H1 (cell line): ENCODE results near the gene SLC22A14. TPM values are rescaled to one million over a fixed set of nuclear protein-coding genes. Genes with fewer than 3 reads are reported as not detected.

Source experiments
- CTCF ChIA-PET: fragments of 300-600 bp; sonication (Branson Sonifier 250); formaldehyde crosslinking; loops from one replicate; lab custom pipeline; 2021; ENCODE audit not compliant: partially characterized antibody; lab: Charles Lee
- POLR2A ChIA-PET: fragments of 300-600 bp; sonication (Branson Sonifier 250); formaldehyde crosslinking; loops from one replicate; lab custom pipeline; 2021; ENCODE audit warnings: inconsistent platforms; ENCODE audit not compliant: partially characterized antibody; lab: Charles Lee
- DNase-seq, 2 experiments: peaks; one replicate each; pipeline versions ENCODE4 v3.0.0 to v3.0.0-alpha.2; 2010 to 2022; ENCODE audit warnings: low spot score in 2 of 2, low read depth in 1 of 2, mixed read lengths in 1 of 2
- FAIRE-seq: peaks from 2 replicates; lab custom pipeline; 2011; peaks lifted over from hg19 to GRCh38; lab: Jason Lieb, UNC
- H2AFZ ChIP-seq: 2 replicates; pipeline ENCODE4 v1.8.1; 2012; ENCODE audit warnings: low read length, inconsistent platforms
- H2AK5ac ChIP-seq: 2 replicates; pipeline ENCODE4 v1.6.1; 2013; ENCODE audit warnings: low read depth, low read length
- H2BK120ac ChIP-seq: replicated peaks from 2 replicates; pipeline ENCODE3; 2013; ENCODE audit warnings: low read depth, low read length, inconsistent platforms
- H2BK12ac ChIP-seq: 2 replicates; pipeline ENCODE4 v1.6.1; 2013; ENCODE audit warnings: low read depth, low read length
- H2BK15ac ChIP-seq: 2 replicates; pipeline ENCODE4 v1.6.1; 2013; ENCODE audit warnings: low read length
- H2BK20ac ChIP-seq: 2 replicates; pipeline ENCODE4 v1.6.1; 2013; ENCODE audit warnings: low read length
- H2BK5ac ChIP-seq: 2 replicates; pipeline ENCODE4 v1.6.1; 2013; ENCODE audit warnings: low read depth, low read length
- H3K14ac ChIP-seq: 2 replicates; pipeline ENCODE4 v1.6.1; 2013; ENCODE audit warnings: inconsistent platforms; ENCODE audit not compliant: insufficient read length
- H3K18ac ChIP-seq: 2 replicates; pipeline ENCODE4 v1.6.1; 2013; ENCODE audit warnings: low read length; ENCODE audit errors: extremely low read depth
- H3K23ac ChIP-seq: 2 replicates; pipeline ENCODE4 v1.6.1; 2013; ENCODE audit warnings: inconsistent platforms; ENCODE audit not compliant: insufficient read length
- H3K23me2 ChIP-seq: 2 replicates; pipeline ENCODE4 v1.6.1; 2013; ENCODE audit warnings: low read depth, low read length
- H3K27ac ChIP-seq: 2 replicates; pipeline ENCODE4 v1.6.1; 2011; ENCODE audit warnings: low read depth, low read length, inconsistent platforms
- H3K27me3 ChIP-seq, 4 experiments: replicated peaks in 1 of 4; 1 replicate in 1 of 4; 2 replicates in 3 of 4; pipeline versions ENCODE4 v1.6.1 to v1.8.1; 2011 to 2013; ENCODE audit warnings: low read length in 3 of 4, mild to moderate bottlenecking in 3 of 4, inconsistent platforms in 2 of 4, mixed read lengths in 2 of 4, moderate library complexity in 1 of 4; ENCODE audit not compliant: control insufficient read depth in 3 of 4, insufficient read depth in 3 of 4; ENCODE audit errors: extremely low read depth in 1 of 4
- H3K36me3 ChIP-seq, 4 experiments: 2 replicates each; pipeline versions ENCODE4 v1.6.1 to v1.8.1; 2011 to 2013; ENCODE audit warnings: mild to moderate bottlenecking in 4 of 4, low read length in 3 of 4, moderate library complexity in 2 of 4, control low read depth in 1 of 4, inconsistent platforms in 1 of 4; ENCODE audit not compliant: insufficient read depth in 4 of 4, control insufficient read depth in 2 of 4
- H3K4ac ChIP-seq: replicated peaks from 2 replicates; pipeline ENCODE3; 2013; ENCODE audit warnings: low read length, low read depth, mixed read lengths, inconsistent platforms; ENCODE audit not compliant: insufficient read length
- H3K4me1 ChIP-seq, 4 experiments: replicated peaks in 1 of 4; 1 replicate in 1 of 4; 2 replicates in 3 of 4; pipeline versions ENCODE4 v1.6.1 to v1.8.1; 2011 to 2013; ENCODE audit warnings: low read length in 3 of 4, inconsistent platforms in 2 of 4, mixed read lengths in 1 of 4; ENCODE audit not compliant: insufficient read depth in 4 of 4, control insufficient read depth in 3 of 4
- H3K4me2 ChIP-seq, 2 experiments: 2 replicates each; pipeline versions ENCODE4 v1.6.1 to v1.8.1; 2011 to 2013; ENCODE audit warnings: low read depth in 2 of 2, low read length in 2 of 2, control low read depth in 1 of 2, inconsistent platforms in 1 of 2, mild to moderate bottlenecking in 1 of 2; ENCODE audit not compliant: insufficient read depth in 1 of 2
- H3K4me3 ChIP-seq, 4 experiments: fragments of 200-600, 300-600 bp in 1 of 4; sonication (generic), shearing (Covaris generic), sonication (Bioruptor Twin) in 1 of 4; 2 replicates each; pipeline versions ENCODE4 v1.5.1 to v1.8.1; 2011 to 2016; ENCODE audit warnings: low read length in 4 of 4, low read depth in 3 of 4, control low read depth in 2 of 4, inconsistent platforms in 2 of 4, mild to moderate bottlenecking in 2 of 4, mixed read lengths in 1 of 4, moderate library complexity in 1 of 4; ENCODE audit not compliant: insufficient read depth in 2 of 4; ENCODE audit errors: extremely low read depth in 1 of 4
- H3K56ac ChIP-seq: replicated peaks from 2 replicates; pipeline ENCODE3; 2013; ENCODE audit warnings: low read depth, mild to moderate bottlenecking, mixed read lengths, low read length, inconsistent platforms; ENCODE audit not compliant: insufficient read length
- H3K79me1 ChIP-seq: 2 replicates; pipeline ENCODE4 v1.6.1; 2013; ENCODE audit warnings: low read depth, low read length, control low read depth
- H3K79me2 ChIP-seq, 2 experiments: 2 replicates each; pipeline versions ENCODE4 v1.6.1 to v1.8.1; 2012 to 2013; ENCODE audit warnings: low read length in 2 of 2, mild to moderate bottlenecking in 2 of 2, inconsistent platforms in 1 of 2; ENCODE audit not compliant: insufficient read depth in 2 of 2, control insufficient read depth in 1 of 2
- H3K9ac ChIP-seq, 4 experiments: replicated peaks in 1 of 4; 1 replicate in 1 of 4; 2 replicates in 3 of 4; pipeline versions ENCODE4 v1.6.1 to v1.8.1; 2011 to 2013; ENCODE audit warnings: low read depth in 3 of 4, low read length in 3 of 4, control low read depth in 2 of 4, mild to moderate bottlenecking in 2 of 4, moderate library complexity in 2 of 4, inconsistent platforms in 1 of 4; ENCODE audit errors: extremely low read depth in 1 of 4
- H3K9me3 ChIP-seq, 2 experiments: 2 replicates each; pipeline versions ENCODE4 v1.6.1 to v1.8.1; 2012 to 2013; ENCODE audit warnings: mild to moderate bottlenecking in 2 of 2, moderate library complexity in 2 of 2, control low read depth in 1 of 2, inconsistent platforms in 1 of 2, low read depth in 1 of 2, low read length in 1 of 2, mixed read lengths in 1 of 2; ENCODE audit not compliant: insufficient read depth in 2 of 2
- H4K20me1 ChIP-seq, 2 experiments: replicated peaks in 1 of 2; 2 replicates each; pipeline versions ENCODE3 to v1.8.1; 2011 to 2013; ENCODE audit warnings: inconsistent platforms in 2 of 2, low read length in 2 of 2, mild to moderate bottlenecking in 1 of 2; ENCODE audit not compliant: insufficient read depth in 2 of 2, control insufficient read depth in 1 of 2
- H4K5ac ChIP-seq: 2 replicates; pipeline ENCODE4 v1.6.1; 2013; ENCODE audit warnings: low read length, low read depth, mixed read lengths, inconsistent platforms; ENCODE audit not compliant: insufficient read length
- H4K8ac ChIP-seq: 2 replicates; pipeline ENCODE4 v1.8.0; 2013; ENCODE audit warnings: mild to moderate bottlenecking, moderate library complexity, low read length, inconsistent platforms; ENCODE audit not compliant: insufficient read depth; ENCODE audit errors: extremely low read depth
- H4K91ac ChIP-seq: replicated peaks from 2 replicates; pipeline ENCODE3; 2013; ENCODE audit warnings: low read length, mixed read lengths, inconsistent platforms; ENCODE audit not compliant: insufficient read length
- ATF2 ChIP-seq: IDR thresholded peaks from 2 replicates; pipeline ENCODE4 v1.6.1; 2012; ENCODE audit warnings: low read length, inconsistent platforms
- CBX8 ChIP-seq: fragments of 300-800, 300-1000 bp; sonication (generic); IDR thresholded peaks from 2 replicates; pipeline ENCODE4 v1.7.1; 2016; ENCODE audit warnings: low read depth, low read length, borderline replicate concordance
- E2F6 ChIP-seq: IDR thresholded peaks from 2 replicates; pipeline ENCODE4 v1.6.1; 2012; ENCODE audit warnings: inconsistent platforms
- HDAC6 ChIP-seq: IDR thresholded peaks from one replicate; pipeline ENCODE4 v1.7.1; 2012; ENCODE audit warnings: low read depth, mild to moderate bottlenecking, inconsistent platforms, low read length, moderate library complexity
- KDM4A ChIP-seq: IDR thresholded peaks from one replicate; pipeline ENCODE4 v1.7.1; 2012; ENCODE audit warnings: low read depth, mild to moderate bottlenecking, moderate library complexity, low read length, inconsistent platforms; ENCODE audit not compliant: severe bottlenecking
- MAX ChIP-seq: IDR thresholded peaks from 2 replicates; pipeline ENCODE4 v1.6.1; 2012; ENCODE audit warnings: inconsistent platforms
- NRF1 ChIP-seq: IDR thresholded peaks from 2 replicates; pipeline ENCODE4 v1.6.1; 2011; ENCODE audit warnings: mild to moderate bottlenecking, low read depth, low read length, improper control_type of control experiment
- PHF8 ChIP-seq: fragments of 200-600 bp; sonication (generic); conservative IDR thresholded peaks from 2 replicates; pipeline ENCODE4 v1.7.1; 2012; ENCODE audit warnings: low read depth, mild to moderate bottlenecking, inconsistent platforms, low read length, moderate library complexity
- RAD21 ChIP-seq, 2 experiments: IDR thresholded peaks in 1 of 2; conservative IDR thresholded peaks in 1 of 2; 2 replicates each; pipeline ENCODE4 v1.6.1; 2011; ENCODE audit warnings: low read depth in 2 of 2, low read length in 2 of 2, improper control_type of control experiment in 1 of 2, inconsistent platforms in 1 of 2, mild to moderate bottlenecking in 1 of 2, moderate library complexity in 1 of 2
- SP4 ChIP-seq: IDR thresholded peaks from 2 replicates; pipeline ENCODE4 v1.6.1; 2012; ENCODE audit warnings: low read length, inconsistent platforms
- TCF12 ChIP-seq: IDR thresholded peaks from 2 replicates; pipeline ENCODE4 v1.6.1; 2011; ENCODE audit warnings: low read depth, mild to moderate bottlenecking, low read length
- WGBS, 2 experiments: shearing (Covaris generic) in 1 of 2; methylation state at CpG; one replicate each; pipeline versions ENCODE4 v1.1.6 to v1.1.7; 2013 to 2015; ENCODE audit warnings: low lambda C conversion rate in 2 of 2, mixed read lengths in 2 of 2, inconsistent platforms in 1 of 2, low coverage in 1 of 2, missing lambda C conversion rate in 1 of 2; ENCODE audit not compliant: insufficient replicate concordance in 2 of 2, insufficient coverage in 1 of 2, insufficient read length in 1 of 2; ENCODE audit errors: extremely low coverage in 1 of 2, missing lambda C conversion rate in 1 of 2; 5-methylcytosine and 5-hydroxymethylcytosine counted together
- polyA plus RNA-seq, 7 experiments: library from polyadenylated mRNA; depleted of rRNA in 3 of 7; stranded (reverse) in 5 of 7; unstranded in 2 of 7; fragments of >200 nt in 5 of 7; fragments of 200-250 nt in 2 of 7; gene quantifications; 1 replicate in 5 of 7; 2 replicates in 1 of 7; 4 replicates in 1 of 7; pipeline versions ENCODE4 v1.2.1 to v1.2.3, GENCODE V29; 2011 to 2013; ENCODE audit warnings: missing spikeins in 2 of 7, mixed read lengths in 2 of 7
- total RNA-seq: library from RNA; stranded (reverse); fragmentation: NEBNext Ultra II Directional; extraction: Animal tissue kit (Norgen Biotek cat#: 25700); gene quantifications from 2 replicates; pipeline ENCODE4 v1.2.1, GENCODE V29; 2021

The SLC22A14 gene
- total and polyA plus RNA-seq, 2 of the 8 experiments (the other 6 are each of a cell fraction or from before 2014, with no cell fraction given), result 0.03 TPM; not detected in 1

- H3K4me2 ChIP-seq, result no peak overlapping the region
- H3K14ac ChIP-seq, result no peak overlapping the region
- H3K36me3 ChIP-seq, result peaks cover 0 to 7% (median 1%) of the 10 kb centered on the region in 4 experiments; a peak in 1 of 8 replicates
- H2BK120ac ChIP-seq, result no peak overlapping the region
- no peak overlapping the region for H4K5ac ChIP-seq
- H2AFZ ChIP-seq, result no peak overlapping the region
- no peak overlapping the region for H2BK12ac ChIP-seq
- H3K79me1 ChIP-seq, result no peaks in the 10 kb centered on the region
- H4K20me1 ChIP-seq, result no peaks in the 10 kb centered on the region
- ChIA-PET POLR2A (interaction anchor here (1.1 kb wide), 1 partner anchor 129 kb away, joined by 4 read pairs; no protein-coding TSS in a partner anchor), CTCF (interaction anchor here (1.3 kb wide), 2 partner anchors 39 to 290 kb away, joined by 3 to 5 read pairs; no protein-coding TSS in a partner anchor)
- peaks cover 0 to 4% of the 10 kb centered on the region in 2 experiments; a peak in 1 of 4 replicates for H3K9me3 ChIP-seq
- no peak overlapping the region for H4K91ac ChIP-seq
- H3K27me3 ChIP-seq, result no peaks in the 10 kb centered on the region
- no peak overlapping the region for H3K18ac ChIP-seq
- FAIRE-seq, result no peak
- no peaks in the 10 kb centered on the region for H3K23me2 ChIP-seq
- DNase-seq, result no peak
- H3K9ac ChIP-seq, result no peak overlapping the region
- no peak overlapping the region for H2BK15ac ChIP-seq
- no peak overlapping the region for H3K4me3 ChIP-seq
- no peak overlapping the region for H3K23ac ChIP-seq
- H2BK20ac ChIP-seq, result no peak overlapping the region
- no peak overlapping the region for H3K56ac ChIP-seq
- H3K4ac ChIP-seq, result no peak overlapping the region
- no peak overlapping the region for H2BK5ac ChIP-seq
- H3K4me1 ChIP-seq, result no peaks in the 10 kb centered on the region; a peak in 1 of 7 replicates
- no peak overlapping the region for H3K27ac ChIP-seq
- no peaks in the 10 kb centered on the region for H3K79me2 ChIP-seq
- WGBS, 2 experiments, result 70% methylated on average over 4 of the region's 4 CpGs; no CpG with 5 or more reads in 1 of the 2 experiments
- no peak overlapping the region for H4K8ac ChIP-seq
- no peak overlapping the region for H2AK5ac ChIP-seq
- TF ChIP-seq PHF8, result no peak
- no peak for TF ChIP-seq KDM4A
- no peak for TF ChIP-seq MAX
- TF ChIP-seq E2F6, result no peak
- TF ChIP-seq RAD21 (IDR thresholded peaks at IDR 0.05 in 1 of 2, conservative IDR thresholded peaks at IDR 0.05 in 1 of 2; ENCODE audit: low read depth in 2 of 2, low read length in 2 of 2), result no peak
- TF ChIP-seq NRF1, result no peak
- TF ChIP-seq TCF12, result no peak
- TF ChIP-seq HDAC6, result no peak
- no peak for TF ChIP-seq SP4
- no peak for TF ChIP-seq CBX8
- TF ChIP-seq ATF2, result no peak
Measured at GRCh38 chr3:38361496-38361895, 79.4 kb downstream of the SLC22A14 start.
